Epithelial cell of esophagus (primary cell): ENCODE results near the gene LARP4B.
"Not testable (repeated sequence)": the region's sequence is repeated elsewhere in the genome, so short reads cannot be mapped to it uniquely, and the experiment has no call there.

ENCODE experiments used
- DNase-seq: peaks from one replicate; pipeline ENCODE4 v3.0.0; 2010; ENCODE audit warnings: low read depth
- H3K4me3 ChIP-seq: 2 replicates; pipeline ENCODE4 v1.5.1; 2011; ENCODE audit warnings: mild to moderate bottlenecking, low read length, control low read depth
- CTCF ChIP-seq: IDR thresholded peaks from 2 replicates; pipeline ENCODE4 v1.5.1; 2011; ENCODE audit warnings: low read depth, mild to moderate bottlenecking, low read length, control low read depth, inconsistent platforms; ENCODE audit not compliant: insufficient read depth; ENCODE audit errors: missing control alignments

LARP4B gene

GRCh38 chr10:774223-774622, 157.3 kb downstream of the LARP4B start:
- no peak for DNase-seq
- no peak for TF ChIP-seq CTCF
- H3K4me3 ChIP-seq = no peak overlapping the region

- TF ChIP-seq CTCF = no peak
- no peak overlapping the region for H3K4me3 ChIP-seq
- DNase-seq = no peak
These were observed 157.8 kb downstream of the LARP4B start for GRCh38 chr10:773562-774161.

- TF ChIP-seq CTCF = no peak
- H3K4me3 ChIP-seq = no peak overlapping the region
- DNase-seq = no peak
These were observed 159.3 kb downstream of the LARP4B start for GRCh38 chr10:772227-772637.

GRCh38 chr10:771647-772046, 159.9 kb downstream of the LARP4B start:
- no peak for DNase-seq
- no peak for TF ChIP-seq CTCF

GRCh38 chr10:770975-771374, 160.5 kb downstream of the LARP4B start:
- no peak for TF ChIP-seq CTCF
- no peak overlapping the region for H3K4me3 ChIP-seq
- DNase-seq = no peak

More at GRCh38 chr10:771647-772046, 159.9 kb downstream of the LARP4B start:
- no peak overlapping the region for H3K4me3 ChIP-seq

GRCh38 chr10:770048-770712, 161.3 kb downstream of the LARP4B start:
- not testable (repeated sequence) for DNase-seq, H3K4me3 ChIP-seq

- H3K4me3 ChIP-seq = no peak overlapping the region
- no peak for DNase-seq
- no peak for TF ChIP-seq CTCF
These were observed 163.7 kb downstream of the LARP4B start for GRCh38 chr10:767794-768193.
